SH-SY5Y (cell line): ENCODE measurements around the gene MYLK.

ENCODE experiments used
- GATA2 ChIP-seq: IDR thresholded peaks from 2 replicates; pipeline ENCODE4 v1.6.1; 2011; ENCODE audit warnings: mild to moderate bottlenecking, low read depth, low read length
- GATA3 ChIP-seq: IDR thresholded peaks from 2 replicates; pipeline ENCODE4 v1.6.1; 2011; ENCODE audit warnings: low read depth, mild to moderate bottlenecking, low read length, moderate library complexity

The MYLK gene

DNA sequence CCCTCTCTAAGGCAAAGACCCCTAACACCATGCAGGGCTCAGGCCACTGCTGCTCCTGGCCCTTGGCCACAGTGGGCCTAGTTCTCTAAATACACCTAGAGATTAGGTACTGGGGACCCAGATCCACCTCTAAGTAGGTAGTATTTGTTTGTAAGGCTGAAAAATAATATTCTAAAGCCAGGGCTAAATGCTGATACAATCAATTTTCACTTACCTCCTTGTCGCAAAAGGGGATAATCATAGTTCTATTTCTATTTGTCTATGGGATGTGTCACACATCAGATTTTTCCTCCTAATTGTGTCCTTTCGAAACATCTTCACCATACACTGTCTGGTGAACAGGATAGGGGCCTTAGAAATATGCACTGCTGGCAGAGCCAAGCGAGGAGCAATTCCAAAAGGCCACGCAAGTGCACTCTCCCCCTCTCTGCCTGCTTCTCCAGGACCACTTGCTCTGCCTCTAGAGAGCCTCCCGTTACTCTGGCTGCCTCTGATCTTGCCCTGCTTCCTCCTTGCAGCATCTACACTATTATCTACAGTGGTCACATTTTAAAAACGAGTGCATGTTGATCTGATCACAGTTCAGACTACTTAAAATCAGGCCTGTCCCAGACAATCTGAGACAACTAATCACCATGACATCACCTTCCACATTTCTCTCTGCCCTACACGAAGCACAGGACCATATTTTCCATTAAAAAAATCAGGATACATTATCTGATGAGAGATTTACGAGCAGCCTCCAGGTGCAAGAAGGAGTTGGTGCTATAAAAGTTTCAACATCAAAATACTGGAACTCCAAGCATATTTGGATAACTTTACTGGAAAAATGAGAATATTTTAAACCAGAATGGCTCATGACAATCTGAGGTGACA is 115.4 kb downstream of the MYLK start:
- TF ChIP-seq GATA2 (no peak), GATA3 (no peak)

DNA sequence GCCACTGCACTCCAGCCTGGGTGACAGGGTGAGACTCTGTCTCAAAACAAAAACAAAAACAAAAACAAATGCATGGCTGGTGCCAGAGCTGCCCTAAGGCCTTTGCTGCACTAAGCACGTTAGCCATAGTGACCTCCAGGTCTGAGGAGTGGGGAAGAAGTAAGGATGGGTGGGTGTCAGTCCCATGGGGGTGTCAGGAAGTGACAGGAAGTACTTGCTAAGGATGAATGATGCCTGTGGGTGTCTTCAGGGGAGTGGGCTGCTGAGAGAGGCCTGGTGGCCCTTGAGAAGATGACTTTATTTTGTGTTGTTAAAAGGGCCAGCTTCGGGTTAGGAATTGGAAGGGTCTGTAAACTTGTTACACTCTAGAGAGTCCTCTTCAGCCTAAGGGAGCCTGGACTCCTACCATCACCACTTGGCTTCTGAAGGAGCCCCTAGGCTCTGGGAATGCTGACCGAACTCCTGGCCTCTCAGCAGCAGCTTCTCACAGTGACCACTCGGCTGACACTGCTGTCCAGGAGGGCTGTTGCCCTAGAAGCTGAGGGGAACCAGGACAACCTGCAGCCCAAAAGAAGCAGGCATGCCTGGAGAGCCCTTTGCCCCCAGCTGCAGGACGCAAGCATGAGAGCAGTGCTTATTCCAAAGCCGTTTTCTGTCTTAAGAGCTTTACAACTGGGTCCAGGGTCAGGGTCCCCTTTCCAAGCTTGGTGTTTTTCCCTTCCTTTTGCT is 116.4 kb downstream of the MYLK start:
- TF ChIP-seq GATA2, result no peak
- TF ChIP-seq GATA3, result no peak

DNA sequence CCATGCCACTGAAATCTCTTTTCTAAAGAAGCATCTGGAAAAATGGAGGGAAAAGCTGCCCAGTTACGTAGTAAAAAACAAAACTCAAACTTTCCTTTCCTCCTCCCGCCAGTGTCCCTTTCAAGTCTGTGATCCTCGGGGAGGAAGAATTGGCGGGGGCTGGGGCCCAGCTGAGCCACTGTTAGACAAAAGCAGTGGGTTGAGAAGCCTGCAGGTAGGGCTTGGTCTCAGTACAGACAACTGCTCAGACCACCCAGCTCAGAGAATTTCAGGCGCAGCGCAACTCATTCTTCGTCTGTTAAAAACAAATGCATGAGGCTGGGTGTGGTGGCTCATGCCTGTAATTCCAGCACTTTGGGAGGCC is 117.1 kb downstream of the MYLK start:
- no peak for TF ChIP-seq GATA3
- TF ChIP-seq GATA2, result no peak

DNA sequence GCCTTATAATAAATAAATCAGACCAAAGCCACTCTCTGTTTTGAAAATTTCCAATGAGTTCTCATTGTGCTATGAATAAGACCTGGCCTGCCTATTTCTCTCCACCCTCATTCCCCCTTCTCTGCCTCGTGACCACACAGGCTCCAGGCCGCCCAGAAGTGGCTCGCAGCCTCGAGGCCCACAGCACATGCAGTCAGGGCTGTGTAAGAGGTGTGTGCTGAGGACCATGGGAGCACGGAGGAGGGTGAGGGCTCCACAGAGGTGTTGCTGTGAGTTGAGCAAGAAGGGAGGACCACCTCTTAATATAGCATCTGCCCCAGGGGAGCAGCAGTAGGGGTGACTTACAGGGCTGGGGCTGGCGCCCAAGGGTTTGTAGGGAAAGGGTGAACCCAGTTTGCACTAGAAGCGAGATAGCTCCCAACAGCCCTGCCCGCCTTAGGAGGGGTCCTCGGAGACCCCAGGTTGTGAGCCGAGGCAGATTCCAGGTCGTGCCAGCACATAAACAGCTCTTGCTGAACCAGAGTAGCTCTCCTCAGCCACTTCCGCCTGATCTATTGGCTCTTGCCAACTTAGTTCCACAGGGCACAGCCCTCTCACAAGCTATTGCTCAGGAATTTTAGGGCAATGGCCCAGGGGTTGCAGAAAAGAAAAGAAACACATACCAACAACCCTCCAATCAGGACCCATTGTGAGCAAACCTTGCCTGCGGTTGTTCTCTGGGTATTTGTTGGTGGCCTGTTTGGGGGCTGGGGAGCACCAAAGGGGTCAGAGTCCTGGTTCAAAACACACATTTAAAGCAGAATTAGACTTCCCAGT is 117.7 kb downstream of the MYLK start:
- no peak for TF ChIP-seq GATA2
- TF ChIP-seq GATA3, result no peak

DNA sequence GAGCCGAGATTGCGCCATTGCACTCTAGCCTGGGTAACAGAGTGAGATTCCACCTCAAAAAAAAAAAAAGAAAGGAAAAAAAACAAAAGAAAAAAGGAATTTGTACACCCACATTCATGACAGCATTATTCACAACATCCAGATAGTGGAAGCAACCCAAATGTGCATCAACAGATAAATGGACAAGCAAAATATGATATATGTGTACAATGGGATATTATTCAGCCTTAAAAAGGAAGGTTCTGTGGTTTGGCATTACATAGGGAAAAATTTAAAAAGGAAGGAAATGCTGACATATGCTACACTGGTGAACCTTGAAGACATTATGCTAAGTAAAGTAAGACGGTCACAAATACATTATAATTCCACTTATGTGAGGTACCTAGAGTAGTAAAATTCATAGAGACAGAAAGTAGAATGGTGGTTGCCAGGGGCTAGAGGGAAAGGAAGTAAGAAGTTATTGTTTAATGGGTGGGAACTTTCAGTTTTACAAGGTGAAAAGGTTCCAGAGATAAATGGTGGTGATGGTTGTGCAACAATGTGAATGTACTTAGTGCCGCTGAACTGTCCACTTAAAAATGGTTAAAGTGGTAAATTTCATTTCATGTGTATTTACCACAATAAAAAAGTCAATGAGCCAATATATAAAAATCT is 118.5 kb downstream of the MYLK start:
- TF ChIP-seq GATA3, result no peak
- TF ChIP-seq GATA2, result no peak

DNA sequence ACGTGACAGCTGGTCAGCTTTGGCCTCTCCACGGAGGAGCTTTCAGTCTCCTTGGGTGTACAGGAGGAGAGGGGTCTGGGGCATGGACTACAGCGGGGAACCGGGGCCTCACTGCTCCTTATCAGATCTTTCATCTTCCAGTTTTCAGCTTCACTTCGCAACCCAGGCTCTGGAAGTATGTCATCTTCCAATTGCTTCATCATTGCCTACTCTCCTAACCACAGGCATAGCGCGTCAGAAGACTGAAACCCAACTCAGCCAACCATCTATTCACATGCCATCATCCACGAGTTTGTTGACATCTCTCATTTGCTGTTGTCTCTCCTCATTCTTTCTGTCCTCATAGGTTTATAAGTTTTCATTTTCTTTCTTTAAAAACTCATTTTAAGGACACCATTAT is 119.5 kb downstream of the MYLK start:
- no peak for TF ChIP-seq GATA2

DNA sequence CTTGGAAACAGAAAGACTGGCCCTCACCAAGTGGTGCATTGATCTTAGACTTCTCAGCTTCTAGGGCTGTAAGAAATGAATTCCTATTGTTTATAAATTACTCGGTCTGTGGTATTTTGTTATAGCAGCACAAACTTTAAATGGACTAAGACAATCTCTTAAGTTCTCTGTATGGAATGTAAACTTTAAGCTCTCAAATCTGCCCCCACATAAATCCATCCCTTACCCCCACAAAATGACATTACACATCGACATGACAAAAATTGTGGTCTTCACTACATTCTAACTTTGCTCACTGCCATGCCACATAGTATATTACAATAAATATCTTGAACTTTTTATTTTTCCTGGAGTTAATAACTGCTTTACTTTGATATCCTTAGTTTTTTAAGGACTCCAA is 121.3 kb downstream of the MYLK start:
- TF ChIP-seq GATA2 (no peak), GATA3 (no peak)

DNA sequence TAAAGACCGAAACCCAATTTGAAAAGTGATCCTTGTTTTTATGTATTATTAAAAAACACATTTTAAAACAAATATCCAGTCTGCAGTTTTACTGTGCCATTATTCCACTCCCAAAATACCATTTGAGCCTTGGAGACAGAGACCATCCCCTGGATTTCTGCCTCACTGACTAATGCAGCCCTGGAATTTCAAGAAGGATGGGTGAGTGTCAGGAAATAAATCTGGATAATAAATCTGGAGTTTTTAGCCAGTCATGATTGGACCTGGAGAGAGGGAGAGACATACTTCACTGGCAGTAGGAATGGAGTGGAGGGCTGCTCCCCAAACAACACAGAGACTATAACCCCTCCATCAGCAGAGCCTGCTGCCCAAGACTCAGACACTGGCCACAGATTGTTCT is 123.3 kb downstream of the MYLK start:
- no peak for TF ChIP-seq GATA3
- no peak for TF ChIP-seq GATA2

DNA sequence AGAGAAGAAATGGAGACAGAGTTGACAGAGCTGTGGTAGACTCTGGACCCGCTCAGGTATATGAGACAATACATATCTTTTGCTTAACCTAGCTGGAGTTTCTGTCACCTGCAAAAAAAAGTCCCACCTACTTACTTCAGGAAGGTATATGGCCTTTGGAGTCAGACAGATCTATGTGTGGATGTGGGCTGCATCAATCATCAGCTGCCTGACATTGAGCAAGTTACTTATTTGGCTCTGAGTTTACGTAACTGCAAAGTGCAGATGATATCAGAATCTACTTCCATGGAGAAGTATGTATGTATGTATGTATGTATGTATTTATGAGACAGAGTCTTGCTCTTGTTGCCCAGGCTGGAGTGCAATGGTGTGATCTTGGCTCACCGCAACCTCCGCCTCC is 124.3 kb downstream of the MYLK start:
- TF ChIP-seq GATA3, result no peak
- TF ChIP-seq GATA2, result no peak

DNA sequence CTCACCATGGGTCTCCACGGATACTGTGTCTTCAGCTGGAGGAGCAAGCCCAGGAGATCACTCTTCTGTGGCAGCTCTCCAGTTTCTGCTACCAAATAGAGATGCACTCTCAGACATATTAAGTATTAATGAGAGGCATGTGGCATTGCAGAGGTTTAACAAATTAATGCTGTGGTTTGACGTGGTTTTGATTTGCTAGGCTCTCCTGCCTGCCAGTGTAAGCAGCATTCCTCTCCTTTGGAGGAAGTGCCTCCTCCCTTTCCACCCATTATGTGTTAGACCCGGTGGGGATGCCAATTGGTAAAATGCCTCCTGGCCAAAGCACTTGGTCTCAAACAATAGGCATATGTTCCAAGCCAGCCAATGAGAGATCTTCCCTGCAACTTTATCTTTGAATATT is 124.8 kb downstream of the MYLK start:
- no peak for TF ChIP-seq GATA3
- TF ChIP-seq GATA2, result no peak

DNA sequence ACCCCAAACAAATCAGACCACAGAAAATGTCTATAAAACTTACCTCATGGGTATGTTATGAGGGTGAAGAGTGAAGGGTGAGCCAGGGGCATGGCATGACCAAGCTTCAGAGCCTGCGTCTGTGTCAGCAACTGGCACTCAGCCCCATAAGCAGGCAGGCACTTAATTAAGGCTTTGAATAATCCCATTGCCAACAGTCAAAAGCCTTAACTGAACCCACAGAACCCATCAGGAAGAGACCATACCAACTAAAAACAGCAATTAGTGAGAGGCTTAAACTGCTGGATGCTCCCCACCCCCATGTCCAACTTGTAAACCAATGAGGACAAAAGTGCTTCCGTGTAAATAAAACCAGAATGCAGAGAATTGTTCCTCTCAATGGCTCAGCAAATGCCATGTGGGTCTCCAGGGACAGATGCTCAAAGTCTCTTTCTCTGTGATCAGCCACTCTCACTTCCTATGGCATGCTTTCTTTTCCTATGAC is 126.0 kb downstream of the MYLK start:
- TF ChIP-seq GATA2 (no peak), GATA3 (no peak)

DNA sequence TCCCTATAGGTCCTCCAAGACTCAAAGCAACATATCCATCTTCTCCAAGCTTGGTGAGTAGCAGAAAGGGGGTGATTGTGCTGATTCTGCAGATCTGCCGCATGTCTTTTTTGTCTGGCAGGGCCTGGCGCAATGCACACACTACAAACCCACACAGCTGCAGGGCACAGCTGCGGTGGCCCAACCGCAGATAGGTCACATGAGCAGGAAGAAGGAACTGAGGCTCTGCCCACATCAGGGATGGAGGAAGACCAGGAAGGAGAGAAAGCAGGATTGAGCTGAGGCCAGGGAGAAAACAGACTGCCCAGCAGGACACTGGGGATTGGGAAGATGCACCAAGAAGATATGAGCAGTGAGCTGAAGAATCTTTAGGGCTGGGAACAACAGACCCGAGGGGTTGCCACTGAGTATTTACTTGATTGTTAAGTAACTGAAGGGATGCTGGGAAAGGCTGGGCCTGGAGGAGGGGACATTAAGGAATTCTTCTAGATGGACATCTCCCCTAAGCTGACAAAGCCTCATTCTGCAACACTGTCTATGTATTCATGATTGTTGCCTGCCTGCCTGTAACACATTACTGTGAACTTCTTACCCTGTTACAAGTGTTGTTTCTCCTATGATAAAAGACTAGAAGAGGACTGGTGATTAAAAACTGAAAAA is 126.7 kb downstream of the MYLK start:
- TF ChIP-seq GATA3, result no peak
- TF ChIP-seq GATA2, result no peak

DNA sequence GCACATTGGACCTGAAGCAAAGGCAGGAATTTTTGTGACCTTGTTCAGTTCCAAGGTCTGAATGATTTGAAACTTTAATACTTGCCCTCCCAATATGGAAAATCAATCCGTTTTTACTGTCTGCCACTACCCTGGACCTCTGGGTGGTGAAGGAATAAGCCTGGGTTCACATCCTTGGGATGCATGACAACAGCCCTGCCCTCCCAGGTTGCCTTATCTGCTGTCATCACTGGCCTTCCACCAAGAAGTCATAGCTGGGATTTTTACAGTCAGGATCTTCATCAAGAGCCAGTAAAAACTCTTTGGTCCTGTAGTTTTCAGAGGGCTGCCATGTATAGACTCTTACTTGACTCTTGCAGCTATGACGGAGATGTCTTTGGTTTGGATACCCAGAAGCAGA is 128.6 kb downstream of the MYLK start:
- TF ChIP-seq GATA3 (no peak), GATA2 (no peak)
